Measurements from ENCODE around the gene ELMO1.
"Not testable (repeated sequence)": the region's sequence is repeated elsewhere in the genome, so short reads cannot be mapped to it uniquely, and the experiment has no call there.

The ELMO1 gene

GRCh38 chr7:36984710-36985312 is 463.9 kb downstream of the ELMO1 start:
- DNase-seq, result no peak
- Histone ChIP-seq H3K27me3 (ENCODE audit: insufficient read depth, low read depth, severe bottlenecking) (no peaks in the 10 kb centered on the region), H3K9me3 (ENCODE audit: severe bottlenecking) (no peaks in the 10 kb centered on the region), H3K36me3 (no peaks in the 10 kb centered on the region), H3K4me3 (ENCODE audit: low read depth, low read length) (no peak overlapping the region), H3K27ac (no peak overlapping the region)
- TF ChIP-seq CTCF (IDR thresholded peaks at IDR 0.05; ENCODE audit: low read depth, low read length), result no peak

- H3K36me3 ChIP-seq, result no peaks in the 10 kb centered on the region
- no peak overlapping the region for H3K27ac ChIP-seq
- TF ChIP-seq CTCF (IDR thresholded peaks at IDR 0.05; ENCODE audit: low read depth, low read length), result no peak
- no peak overlapping the region for H3K4me3 ChIP-seq (ENCODE audit: low read depth, low read length)
- H3K9me3 ChIP-seq (ENCODE audit: severe bottlenecking), result no peaks in the 10 kb centered on the region
- H3K27me3 ChIP-seq (ENCODE audit: insufficient read depth, low read depth, severe bottlenecking), result no peaks in the 10 kb centered on the region
- no peak for DNase-seq
These were observed 464.6 kb downstream of the ELMO1 start for GRCh38 chr7:36984041-36984521.

GRCh38 chr7:36982766-36983165 is 465.9 kb downstream of the ELMO1 start:
- no peak for TF ChIP-seq CTCF (IDR thresholded peaks at IDR 0.05; ENCODE audit: low read depth, low read length)

GRCh38 chr7:36979810-36980248 is 468.8 kb downstream of the ELMO1 start:
- Histone ChIP-seq H3K27me3 (ENCODE audit: insufficient read depth, low read depth, severe bottlenecking) (no peaks in the 10 kb centered on the region), H3K4me3 (ENCODE audit: low read depth, low read length) (no peak overlapping the region), H3K9me3 (ENCODE audit: severe bottlenecking) (no peaks in the 10 kb centered on the region), H3K36me3 (no peaks in the 10 kb centered on the region), H3K27ac (no peak overlapping the region)
- TF ChIP-seq CTCF (IDR thresholded peaks at IDR 0.05; ENCODE audit: low read depth, low read length), result no peak
- no peak for DNase-seq

More at GRCh38 chr7:36982766-36983165, 465.9 kb downstream of the ELMO1 start:
- DNase-seq, result no peak
- H3K27me3 ChIP-seq (ENCODE audit: insufficient read depth, low read depth, severe bottlenecking), result no peaks in the 10 kb centered on the region
- no peaks in the 10 kb centered on the region for H3K9me3 ChIP-seq (ENCODE audit: severe bottlenecking)
- H3K4me3 ChIP-seq (ENCODE audit: low read depth, low read length), result no peak overlapping the region
- H3K27ac ChIP-seq, result no peak overlapping the region
- H3K36me3 ChIP-seq, result no peaks in the 10 kb centered on the region

GRCh38 chr7:36978461-36978860 is 470.2 kb downstream of the ELMO1 start:
- H3K4me3 ChIP-seq (ENCODE audit: low read depth, low read length), result no peak overlapping the region
- no peaks in the 10 kb centered on the region for H3K9me3 ChIP-seq (ENCODE audit: severe bottlenecking)
- H3K27me3 ChIP-seq (ENCODE audit: insufficient read depth, low read depth, severe bottlenecking), result no peaks in the 10 kb centered on the region
- H3K27ac ChIP-seq, result no peak overlapping the region
- no peaks in the 10 kb centered on the region for H3K36me3 ChIP-seq
- DNase-seq, result no peak
- TF ChIP-seq CTCF (IDR thresholded peaks at IDR 0.05; ENCODE audit: low read depth, low read length), result no peak

GRCh38 chr7:36977878-36978277 is 470.8 kb downstream of the ELMO1 start:
- H3K4me3 ChIP-seq (ENCODE audit: low read depth, low read length), result no peak overlapping the region

GRCh38 chr7:36973534-36973933 is 475.1 kb downstream of the ELMO1 start:
- not testable (repeated sequence) for DNase-seq

More at GRCh38 chr7:36977878-36978277, 470.8 kb downstream of the ELMO1 start:
- no peak for TF ChIP-seq CTCF (IDR thresholded peaks at IDR 0.05; ENCODE audit: low read depth, low read length)
- H3K27ac ChIP-seq, result no peak overlapping the region
- no peaks in the 10 kb centered on the region for H3K36me3 ChIP-seq
- no peaks in the 10 kb centered on the region for H3K9me3 ChIP-seq (ENCODE audit: severe bottlenecking)
- no peaks in the 10 kb centered on the region for H3K27me3 ChIP-seq (ENCODE audit: insufficient read depth, low read depth, severe bottlenecking)
- DNase-seq, result no peak

More at GRCh38 chr7:36973534-36973933, 475.1 kb downstream of the ELMO1 start:
- H3K27me3 ChIP-seq (ENCODE audit: insufficient read depth, low read depth, severe bottlenecking); H3K4me3 ChIP-seq (ENCODE audit: low read depth, low read length); H3K36me3 ChIP-seq; H3K27ac ChIP-seq; H3K9me3 ChIP-seq (ENCODE audit: severe bottlenecking): not testable (repeated sequence)

Measured in WERI-Rb-1 (cell line).